Muscle of arm (tissue), 12 donors: Measurements from ENCODE around the gene ACACA. TPM values are rescaled to one million over a fixed set of nuclear protein-coding genes. Genes with fewer than 3 reads are reported as not detected.
"Not testable (repeated sequence)": the region's sequence is repeated elsewhere in the genome, so short reads cannot be mapped to it uniquely, and the experiment has no call there.

Experiments used
- DNase-seq: peaks from one replicate; pipeline ENCODE4 v3.0.0-alpha.2; 2013
- polyA plus RNA-seq, 12 donors: library from polyadenylated mRNA; unstranded; fragments of 120-200 nt; gene quantifications; one replicate each; pipeline ENCODE4 v1.2.1, GENCODE V29; 2013; ENCODE audit not compliant: insufficient read length in 12 of 12

Gene ACACA
- polyA plus RNA-seq, 12 donors = 21.6 to 54.8 (median 29.8) TPM; not detected in 1

DNA sequence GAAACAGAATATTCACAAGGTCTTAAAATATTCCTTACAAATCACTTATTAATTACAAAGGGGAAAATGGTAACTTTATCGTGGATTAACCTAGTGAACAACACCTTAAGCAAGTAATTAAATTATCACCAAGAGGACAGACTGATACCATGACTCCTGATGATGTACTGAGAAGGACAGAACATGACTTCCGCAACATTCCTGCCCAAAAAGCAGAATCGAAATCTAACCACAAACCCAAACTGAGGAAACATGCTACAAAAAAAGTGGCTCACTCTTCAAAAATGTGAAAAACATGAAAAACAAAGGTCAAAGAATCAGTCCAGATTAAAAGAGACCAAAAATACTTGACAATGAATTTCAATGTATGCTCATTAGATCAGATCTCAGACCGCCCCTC lies 306.4 kb downstream of the ACACA start:
- DNase-seq = no peak

DNA sequence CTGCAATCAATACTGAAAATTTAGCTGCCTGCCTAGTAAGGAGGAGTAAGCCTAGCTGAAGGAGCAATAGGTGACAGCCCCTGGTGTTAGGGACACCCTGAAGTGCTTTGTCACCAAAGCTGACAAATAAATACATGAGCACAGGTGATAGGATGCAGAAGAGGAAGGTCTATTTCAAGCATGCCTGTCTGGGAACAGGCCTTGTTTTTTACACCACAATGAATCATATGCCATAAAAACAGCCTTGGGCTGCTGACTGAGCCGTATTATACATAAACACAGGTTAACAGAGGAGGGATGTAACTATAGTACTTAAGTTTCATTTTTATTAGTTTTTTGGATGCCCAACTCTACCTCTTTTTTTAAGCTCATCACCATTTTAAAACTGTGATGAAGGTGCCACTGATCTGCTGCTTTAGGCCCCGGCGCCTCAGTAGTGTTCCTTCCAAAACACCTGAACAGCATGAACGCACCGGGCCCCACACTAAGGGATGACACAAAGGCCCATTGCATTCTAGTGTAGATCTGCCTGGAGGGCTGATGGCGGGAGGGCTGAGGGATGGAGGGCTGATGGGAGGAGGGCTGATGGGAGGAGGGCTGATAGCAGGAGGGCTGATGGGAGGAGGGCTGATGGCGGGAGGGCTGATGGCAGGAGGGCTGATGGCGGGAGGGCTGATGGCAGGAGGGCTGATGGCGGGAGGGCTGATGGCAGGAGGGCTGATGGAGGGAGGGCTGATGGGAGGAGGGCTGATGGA lies 307.5 kb downstream of the ACACA start:
- DNase-seq = no peak

- DNase-seq = no peak
These were observed 308.5 kb downstream of the ACACA start for GRCh38 chr17:37098152-37098551.

DNA sequence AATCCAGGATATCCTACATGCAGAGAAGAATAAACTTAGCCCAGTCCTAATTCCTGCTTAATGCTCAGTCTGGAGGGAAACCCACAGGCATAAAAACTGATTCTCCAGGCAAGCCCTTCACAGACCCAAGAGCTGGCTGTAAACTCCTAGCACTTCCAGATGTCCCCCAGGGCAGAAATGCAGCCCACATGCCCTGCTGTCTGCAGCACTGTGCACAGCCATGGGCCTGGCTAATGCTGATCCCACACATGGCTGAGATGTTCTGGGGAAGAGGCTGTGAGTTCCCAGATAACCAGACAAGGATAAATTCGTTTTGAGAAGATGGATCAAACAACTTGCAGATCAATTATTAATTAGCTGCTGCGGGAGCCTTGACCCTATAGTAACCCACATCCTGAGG lies 309.5 kb downstream of the ACACA start:
- no peak for DNase-seq

DNA sequence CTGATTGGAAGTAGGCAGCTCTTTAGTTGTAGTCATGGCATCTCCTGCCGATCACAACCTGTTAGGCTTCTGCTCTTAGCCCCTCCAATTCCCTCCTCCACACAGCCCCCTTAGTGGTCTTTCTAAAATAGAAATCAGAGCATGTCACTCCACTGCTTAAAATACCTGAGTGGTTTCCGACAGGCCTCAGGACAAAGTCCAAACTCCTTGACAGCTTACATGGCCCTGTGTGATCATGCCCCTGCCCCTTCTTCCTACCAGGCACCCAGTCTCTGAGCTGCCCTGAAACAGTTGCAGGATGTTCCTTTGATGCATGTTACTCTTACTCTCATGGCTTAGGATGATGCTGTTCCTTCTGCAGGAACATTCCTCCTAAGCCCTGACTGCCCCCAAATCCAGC lies 310.6 kb downstream of the ACACA start:
- DNase-seq = no peak

DNA sequence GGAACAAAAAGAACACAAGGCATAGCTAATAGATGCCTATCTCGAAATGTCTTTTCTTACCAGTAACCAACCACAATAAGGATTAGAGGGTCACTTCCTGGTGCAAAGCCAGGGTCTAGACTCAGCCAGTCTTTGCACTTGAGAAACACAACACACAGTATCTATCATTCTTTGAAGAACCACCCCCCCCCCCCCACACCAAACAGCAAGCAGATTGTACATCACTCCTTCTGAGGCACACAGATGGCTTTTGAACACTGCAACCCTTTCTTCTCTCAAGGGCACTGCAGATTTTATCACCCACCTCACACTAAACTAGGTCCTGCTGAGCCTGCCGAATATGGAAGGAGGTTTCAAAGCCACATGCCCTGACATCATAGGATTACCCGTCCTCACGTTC lies 312.2 kb downstream of the ACACA start:
- DNase-seq = no peak

DNA sequence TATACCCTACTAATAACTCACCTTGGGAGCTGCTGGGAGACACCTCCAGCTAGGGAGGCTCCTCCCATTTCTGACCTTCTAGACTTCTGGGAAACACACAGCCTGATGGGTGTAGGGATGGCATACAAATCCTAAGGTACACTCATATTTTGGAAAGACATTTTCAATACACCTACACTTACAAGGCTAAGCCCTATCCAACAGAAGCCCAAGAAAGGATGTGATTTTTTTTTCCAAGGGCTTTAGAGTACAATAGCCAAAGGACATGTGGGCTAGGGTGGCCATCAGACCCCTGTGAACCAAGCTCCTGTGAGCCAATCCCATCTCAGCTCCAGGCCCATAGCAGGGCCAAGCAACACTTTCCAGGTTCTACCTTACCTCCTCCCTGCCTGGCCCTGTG lies 313.9 kb downstream of the ACACA start:
- no peak for DNase-seq

GRCh38 chr17:37092071-37092470 lies 314.6 kb downstream of the ACACA start:
- no peak for DNase-seq

GRCh38 chr17:37090941-37091340 lies 315.7 kb downstream of the ACACA start:
- DNase-seq = no peak

DNA sequence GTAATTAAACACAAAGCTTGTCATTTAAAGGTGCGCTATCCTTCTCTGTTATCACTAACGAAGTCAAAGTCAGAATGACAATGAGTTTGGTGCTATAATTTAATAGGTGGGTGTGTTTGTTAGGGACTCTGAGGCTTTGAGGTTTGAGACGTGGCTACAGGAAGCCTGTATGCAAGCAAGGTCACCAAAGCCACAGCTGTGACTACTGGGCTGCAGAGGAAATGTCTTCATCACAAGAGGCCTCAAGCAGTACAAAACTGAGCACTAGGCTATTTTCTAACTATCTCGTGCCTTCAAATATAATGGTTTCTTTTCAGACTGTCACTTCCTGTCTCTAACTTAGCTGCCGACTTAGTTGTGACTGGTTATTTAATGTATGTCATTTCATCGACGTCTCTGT lies 316.7 kb downstream of the ACACA start:
- no peak for DNase-seq

DNA sequence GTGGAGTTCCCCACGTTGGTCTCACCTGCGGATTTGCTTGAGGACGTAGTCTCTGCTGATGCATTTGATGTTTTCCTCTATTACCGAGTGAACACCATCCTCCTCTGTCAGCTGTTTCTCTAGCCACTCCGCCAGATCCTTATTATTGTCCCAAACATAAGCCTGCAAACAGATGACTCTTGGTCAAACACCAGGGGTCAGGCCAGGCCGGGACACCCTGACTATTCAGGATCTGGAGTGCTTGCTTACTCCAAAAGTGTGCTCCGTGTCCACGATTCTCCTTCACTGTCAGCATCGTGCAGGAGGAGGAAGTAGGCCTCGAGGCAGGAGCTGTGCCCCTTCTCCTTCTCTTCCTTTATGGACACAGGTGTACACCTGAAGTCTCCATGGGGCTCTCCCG lies 317.7 kb downstream of the ACACA start:
- DNase-seq = no peak

DNA sequence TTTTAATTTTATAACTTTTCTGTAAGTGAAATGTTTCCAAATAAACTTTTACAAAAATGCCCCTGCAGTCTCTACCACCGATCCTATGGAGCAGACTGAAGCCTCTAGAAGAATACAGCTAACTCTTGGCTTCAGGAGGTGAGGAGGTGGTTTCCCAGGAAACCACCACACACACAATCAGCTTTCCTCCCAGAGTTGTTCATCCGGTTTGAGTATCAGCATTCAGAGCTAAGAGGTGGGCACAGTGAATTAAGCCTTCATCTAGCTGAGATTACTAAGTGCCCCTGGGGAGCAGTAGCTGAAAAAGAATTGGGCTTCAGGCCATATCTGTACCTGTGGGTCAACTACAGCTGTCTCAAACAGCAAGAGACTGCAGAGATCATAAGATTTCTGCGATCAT lies 318.2 kb downstream of the ACACA start:
- no peak for DNase-seq

DNA sequence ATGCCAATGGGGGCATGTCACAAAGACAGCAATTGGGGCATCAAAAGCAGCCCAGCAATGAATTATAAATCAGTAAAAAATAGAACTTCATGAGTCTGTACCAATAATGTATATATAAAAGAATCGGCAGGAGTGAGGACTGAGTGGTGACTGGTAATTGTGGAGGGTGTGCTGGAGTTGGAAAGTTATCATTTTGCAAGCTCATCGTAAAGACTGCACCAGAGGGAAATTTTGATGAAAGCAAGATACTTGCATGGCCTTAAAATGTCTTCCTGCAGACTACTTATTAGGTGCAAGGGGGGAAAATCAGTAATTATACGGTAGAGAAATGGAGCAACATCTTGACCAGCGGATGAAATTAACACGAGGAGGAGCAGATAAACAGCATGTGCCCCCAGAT lies 319.0 kb downstream of the ACACA start:
- no peak for DNase-seq

- no peak for DNase-seq
These were observed 319.7 kb downstream of the ACACA start for GRCh38 chr17:37086948-37087347.

GRCh38 chr17:37086334-37086733 lies 320.3 kb downstream of the ACACA start:
- DNase-seq = no peak

- DNase-seq = no peak
These were observed 322.3 kb downstream of the ACACA start for GRCh38 chr17:37084372-37084771.

DNA sequence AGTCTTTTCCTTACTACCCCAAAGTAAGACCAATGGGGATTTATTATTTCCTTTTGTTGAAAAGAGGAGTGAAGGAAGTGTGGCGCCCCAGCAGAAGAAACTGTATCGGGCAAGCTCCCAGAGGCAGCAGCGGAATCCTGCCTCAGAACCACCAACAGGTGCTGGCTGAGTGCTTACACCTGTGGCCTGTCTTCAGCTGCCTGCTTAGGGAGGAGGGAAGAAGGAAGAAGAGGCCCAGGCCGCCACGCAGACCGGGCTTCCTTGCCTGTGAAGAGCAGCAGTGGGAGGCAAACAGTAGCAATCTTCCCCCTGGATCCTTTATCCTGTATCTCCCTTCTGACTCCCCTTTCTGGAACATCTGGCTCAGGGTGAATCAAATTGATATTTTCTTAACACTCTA lies 323.2 kb downstream of the ACACA start:
- no peak for DNase-seq

DNA sequence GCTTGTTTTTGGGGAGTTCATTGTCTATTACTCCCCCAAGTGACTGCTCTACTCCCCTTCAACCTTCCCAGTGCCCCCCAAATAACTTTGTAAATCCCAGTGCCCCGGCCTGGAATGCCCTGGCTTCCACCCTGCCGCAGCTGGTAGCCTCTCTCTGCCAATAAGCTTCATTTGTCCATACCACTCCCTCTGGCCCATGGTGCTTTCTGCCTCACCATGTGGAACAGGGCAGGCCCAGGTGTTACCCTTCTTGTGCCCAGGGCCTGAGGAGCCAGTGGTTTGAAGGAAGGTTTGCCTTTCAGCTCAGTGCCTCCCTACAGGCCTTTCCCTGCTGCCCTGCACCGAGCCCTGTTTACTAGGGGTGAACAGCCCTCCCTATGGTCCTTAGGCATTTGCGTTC lies 323.7 kb downstream of the ACACA start:
- no peak for DNase-seq

DNA sequence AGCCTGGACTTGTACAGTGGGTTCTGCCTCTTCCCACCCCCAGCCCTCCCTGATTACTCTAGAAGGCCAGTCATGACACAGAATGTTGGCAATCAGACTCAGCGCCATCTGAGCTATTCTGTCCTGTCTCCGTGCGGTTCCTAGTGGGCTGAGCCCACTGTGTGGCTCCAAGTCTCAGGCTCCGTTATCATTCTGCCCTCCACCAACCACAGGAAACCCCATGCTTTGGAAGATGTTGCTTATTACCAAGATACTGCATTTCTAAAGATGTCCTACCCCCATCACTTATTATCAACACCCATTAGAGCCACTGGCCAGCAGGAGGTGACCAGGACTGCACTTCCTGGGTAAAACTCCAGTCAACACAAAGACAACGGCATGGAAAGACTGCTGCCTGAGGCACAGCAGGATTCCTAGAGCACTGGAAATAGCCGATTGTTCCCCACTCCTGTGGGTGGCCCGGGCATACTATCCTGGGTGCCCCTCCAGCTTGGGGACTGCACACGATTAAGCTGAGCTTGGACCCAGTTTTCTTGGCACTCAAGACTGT lies 324.2 kb downstream of the ACACA start:
- no peak for DNase-seq

DNA sequence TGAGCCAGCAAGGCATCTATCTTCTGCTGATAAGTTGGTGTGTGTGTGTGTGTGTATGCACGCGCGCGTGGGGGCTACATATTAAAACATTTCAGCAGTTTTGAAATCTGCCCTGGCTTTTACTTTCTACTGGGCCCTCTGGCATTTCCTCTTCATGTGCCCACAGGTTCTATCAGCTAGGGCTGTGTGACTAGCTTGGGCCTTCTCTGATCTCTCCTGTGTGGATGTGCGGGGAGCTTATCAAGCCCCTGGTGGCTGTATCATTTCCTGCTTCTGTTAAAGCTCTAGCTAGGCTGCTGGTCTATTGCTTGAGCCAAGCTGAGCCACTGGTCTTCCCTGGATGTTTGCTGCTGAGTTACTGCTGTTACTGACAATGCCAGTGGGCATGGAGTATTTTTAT lies 325.3 kb downstream of the ACACA start:
- no peak for DNase-seq

- no peak for DNase-seq
These were observed 326.9 kb downstream of the ACACA start for GRCh38 chr17:37079735-37080134.

GRCh38 chr17:37079065-37079708 lies 327.4 kb downstream of the ACACA start:
- DNase-seq = no peak

DNA sequence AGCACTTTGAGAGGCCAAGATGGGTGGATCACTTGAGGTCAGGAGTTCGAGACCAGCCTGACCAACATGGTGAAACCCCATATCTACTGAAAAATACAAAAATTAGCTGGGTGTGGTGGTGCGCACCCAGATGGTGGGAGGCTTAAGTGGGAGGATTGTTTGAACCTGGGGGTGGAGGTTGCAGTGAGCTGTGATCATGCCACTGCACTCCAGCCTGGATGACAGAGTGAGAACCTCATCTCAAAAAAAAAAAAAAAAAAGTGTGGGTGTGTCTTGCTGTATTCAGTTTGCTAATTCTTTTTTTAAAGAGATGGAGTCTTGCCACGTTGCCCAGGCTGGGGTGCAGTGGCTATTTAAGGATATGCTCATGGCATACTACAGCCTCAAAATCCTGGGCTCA lies 333.2 kb downstream of the ACACA start:
- DNase-seq = not testable (repeated sequence)

DNA sequence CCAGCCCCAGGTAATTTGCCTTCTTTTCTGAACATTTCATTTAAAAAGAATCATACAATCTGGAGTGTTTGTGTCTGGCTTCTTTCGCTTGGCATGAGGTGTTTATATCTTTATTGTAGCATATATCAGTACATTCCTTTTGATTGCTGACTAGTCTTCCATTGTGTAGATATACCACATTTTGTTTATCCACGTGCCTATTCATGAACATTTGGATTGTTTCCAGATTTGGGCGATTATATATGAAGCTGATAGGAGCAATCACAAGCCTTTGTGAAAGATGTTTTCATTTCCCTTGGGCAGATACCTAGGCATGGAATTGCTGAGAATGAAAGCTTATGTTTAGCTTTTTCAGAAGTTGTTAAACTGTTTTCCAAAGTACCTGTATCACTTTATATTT lies 337.5 kb downstream of the ACACA start:
- DNase-seq = no peak
